Measurements from ENCODE around the gene FGF8. TPM values are rescaled to one million over a fixed set of nuclear protein-coding genes. Genes with fewer than 3 reads are reported as not detected.
A peak's percentile ranks its signal among the peaks of the same experiment; 100 is the strongest.

The FGF8 gene
- total RNA-seq, 1 experiment from 2014 or later, result 14.3 TPM

DNA sequence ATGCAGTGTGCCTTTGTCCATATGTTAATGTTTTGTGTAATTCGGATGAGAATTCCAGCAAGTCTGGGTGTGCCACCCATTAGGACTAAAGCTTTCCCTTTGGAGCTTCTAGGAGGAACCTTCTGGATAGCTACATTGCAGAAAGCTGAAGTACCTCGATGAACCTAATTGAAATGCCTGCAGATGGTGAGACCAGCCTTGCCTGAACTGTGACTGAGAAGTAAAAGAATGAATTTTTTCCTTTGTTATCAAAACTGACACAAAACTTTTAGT, 49.9 kb downstream of the FGF8 start:
- Histone ChIP-seq H3K23me2 (ENCODE audit: insufficient read length, low read depth, low read length, poor library complexity, severe bottlenecking) (no peaks in the 10 kb centered on the region), H2BK120ac (ENCODE audit: low read depth, low read length, poor library complexity, severe bottlenecking) (no peak overlapping the region), H3K14ac (ENCODE audit: insufficient read depth, low read length) (no peak overlapping the region), H2BK5ac (ENCODE audit: insufficient read length, low read length) (no peak overlapping the region), H3K79me2 (ENCODE audit: insufficient read depth, low read length) (no peaks in the 10 kb centered on the region), H3K56ac (ENCODE audit: insufficient read length, low read depth, low read length) (no peak overlapping the region), H3K9ac (ENCODE audit: extremely low read depth, insufficient read length, low read length) (no peak overlapping the region), H3K9me3 (ENCODE audit: control insufficient read depth, low read depth, low read length) (no peaks in the 10 kb centered on the region), H2BK12ac (ENCODE audit: insufficient read length, low read depth, low read length) (no peak overlapping the region), H3K27me3 (ENCODE audit: insufficient read depth, low read length) (no peaks in the 10 kb centered on the region), H3K4me2 (ENCODE audit: insufficient read depth, insufficient read length, low read length) (no peak overlapping the region), H3K27ac (ENCODE audit: insufficient read length, low read depth, low read length) (no peak overlapping the region), H3K23ac (ENCODE audit: insufficient read length, low read depth, low read length) (no peak overlapping the region), H4K91ac (ENCODE audit: insufficient read length, low read depth, low read length) (no peak overlapping the region), H2AFZ (ENCODE audit: low read length) (no peak overlapping the region), H3K79me1 (ENCODE audit: insufficient read depth, low read depth, low read length, poor library complexity, severe bottlenecking) (no peaks in the 10 kb centered on the region), H3K4ac (ENCODE audit: low read depth, low read length) (no peak overlapping the region), H2BK20ac (ENCODE audit: low read depth, low read length, poor library complexity, severe bottlenecking) (no peak overlapping the region), H2AK5ac (ENCODE audit: insufficient read length, low read length) (no peak overlapping the region), H3T11ph (ENCODE audit: low read length) (no peak overlapping the region), H2BK15ac (ENCODE audit: low read depth, low read length) (no peak overlapping the region), H3K18ac (ENCODE audit: insufficient read length, low read depth, low read length) (no peak overlapping the region), H4K8ac (replicated peaks; ENCODE audit: insufficient read length, low read depth, low read length) (no peak overlapping the region), H4K5ac (ENCODE audit: insufficient read length, low read depth, low read length) (no peak overlapping the region), H3K4me1 (ENCODE audit: insufficient read depth, low read length) (peaks cover 5% of the 10 kb centered on the region; the same call in 1 of the 2 replicates), H4K20me1 (ENCODE audit: control insufficient read depth, insufficient read depth, insufficient read length) (no peaks in the 10 kb centered on the region)
- Mint-ChIP-seq H3K9me3 (no peaks in the 10 kb centered on the region), H3K36me3 (ENCODE audit: insufficient read depth in 1 of 3, low read depth in 3 of 3) (no peaks in the 10 kb centered on the region), H3K4me3 (no peak overlapping the region), H3K27ac (peak overlapping the region in 1 of 3 experiments; percentile 94; a peak in 1 of 7 replicates), H3K27me3 (ENCODE audit: low read depth) (peaks cover 4% of the 10 kb centered on the region), H3K4me1 (peaks cover 9 to 14% of the 10 kb centered on the region in 2 experiments)
- no peak for DNase-seq
- WGBS (ENCODE audit: extremely low coverage, insufficient read length, low lambda C conversion rate), result no CpG with 5 or more reads among the region's 2 CpGs
- TF ChIP-seq, protein P1, sequence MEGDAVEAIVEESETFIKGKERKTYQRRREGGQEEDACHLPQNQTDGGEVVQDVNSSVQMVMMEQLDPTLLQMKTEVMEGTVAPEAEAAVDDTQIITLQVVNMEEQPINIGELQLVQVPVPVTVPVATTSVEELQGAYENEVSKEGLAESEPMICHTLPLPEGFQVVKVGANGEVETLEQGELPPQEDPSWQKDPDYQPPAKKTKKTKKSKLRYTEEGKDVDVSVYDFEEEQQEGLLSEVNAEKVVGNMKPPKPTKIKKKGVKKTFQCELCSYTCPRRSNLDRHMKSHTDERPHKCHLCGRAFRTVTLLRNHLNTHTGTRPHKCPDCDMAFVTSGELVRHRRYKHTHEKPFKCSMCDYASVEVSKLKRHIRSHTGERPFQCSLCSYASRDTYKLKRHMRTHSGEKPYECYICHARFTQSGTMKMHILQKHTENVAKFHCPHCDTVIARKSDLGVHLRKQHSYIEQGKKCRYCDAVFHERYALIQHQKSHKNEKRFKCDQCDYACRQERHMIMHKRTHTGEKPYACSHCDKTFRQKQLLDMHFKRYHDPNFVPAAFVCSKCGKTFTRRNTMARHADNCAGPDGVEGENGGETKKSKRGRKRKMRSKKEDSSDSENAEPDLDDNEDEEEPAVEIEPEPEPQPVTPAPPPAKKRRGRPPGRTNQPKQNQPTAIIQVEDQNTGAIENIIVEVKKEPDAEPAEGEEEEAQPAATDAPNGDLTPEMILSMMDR (conservative IDR thresholded peaks at IDR 0.05), result no peak
